HCT116 (cell line): ENCODE measurements around the gene ICAM2.

Experiments used
- CEBPB ChIP-seq: IDR thresholded peaks from 2 replicates; pipeline ENCODE4 v1.6.1; 2012; ENCODE audit warnings: low read depth
- EZH2 ChIP-seq: fragments of 200-600 bp; sonication (generic); IDR thresholded peaks from 2 replicates; pipeline ENCODE4 v1.6.1; 2017; ENCODE audit warnings: antibody characterized with exemption, mixed run types
- POLR2AphosphoS5 ChIP-seq: IDR thresholded peaks from 2 replicates; pipeline ENCODE4 v1.6.1; 2011; ENCODE audit warnings: mild to moderate bottlenecking, low read depth, low read length, moderate library complexity
- RAD21 ChIP-seq: IDR thresholded peaks from 2 replicates; pipeline ENCODE4 v1.6.1; 2012; ENCODE audit warnings: low read depth, mild to moderate bottlenecking
- YY1 ChIP-seq: IDR thresholded peaks from 2 replicates; pipeline ENCODE4 v1.6.1; 2011; ENCODE audit warnings: low read length, low read depth, moderate library complexity, mild to moderate bottlenecking; ENCODE audit not compliant: insufficient replicate concordance; ENCODE audit errors: extremely low read depth
- TF ChIP-seq, protein P1 (sequence below), 3 experiments: fragments of 200-600 bp in 1 of 3; sonication (generic) in 1 of 3; IDR thresholded peaks in 2 of 3; conservative IDR thresholded peaks in 1 of 3; 2 replicates each; pipeline ENCODE4 v1.5.1; 2012 to 2017; ENCODE audit warnings: low read depth in 2 of 3, low read length in 2 of 3, antibody characterized with exemption in 1 of 3, borderline replicate concordance in 1 of 3, control low read depth in 1 of 3, mild to moderate bottlenecking in 1 of 3, mixed read lengths in 1 of 3, mixed run types in 1 of 3, moderate library complexity in 1 of 3; ENCODE audit not compliant: insufficient read depth in 1 of 3

DNA sequence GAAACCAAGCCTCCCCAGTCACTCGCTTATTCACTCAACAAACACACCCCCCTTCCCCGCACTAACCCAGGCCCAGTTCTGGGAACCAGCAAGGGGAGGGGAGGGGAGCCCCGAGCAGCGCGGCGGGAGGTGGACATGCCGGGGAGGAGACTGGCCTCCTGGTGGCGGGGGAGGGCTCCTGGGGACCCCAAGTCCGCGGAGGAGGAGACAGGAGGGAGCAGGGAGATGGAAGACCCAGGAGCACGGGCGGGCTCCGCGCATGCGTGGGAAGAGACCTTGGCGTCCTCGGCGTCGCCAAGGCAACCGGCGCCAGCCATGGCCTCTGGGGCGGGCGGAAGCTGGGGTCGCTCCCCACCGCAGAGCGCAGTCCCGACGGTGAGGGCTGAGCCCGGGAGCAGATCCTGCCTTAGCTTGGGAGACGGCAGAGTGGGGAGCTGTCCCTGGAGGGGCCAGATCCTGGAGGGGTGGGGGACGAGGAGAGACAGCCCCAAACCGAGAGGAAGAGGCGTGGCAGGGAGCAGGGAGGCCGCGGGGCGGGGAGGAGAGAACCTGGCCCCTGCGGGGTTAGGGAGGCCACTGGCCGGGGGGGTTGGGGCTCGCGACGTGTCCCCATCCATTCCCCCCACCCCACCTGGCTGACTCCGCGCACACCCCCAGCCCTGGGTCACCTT, 22.2 kb downstream of the ICAM2 start, which contains the start of gene PRR29:
- TF ChIP-seq, protein P1, sequence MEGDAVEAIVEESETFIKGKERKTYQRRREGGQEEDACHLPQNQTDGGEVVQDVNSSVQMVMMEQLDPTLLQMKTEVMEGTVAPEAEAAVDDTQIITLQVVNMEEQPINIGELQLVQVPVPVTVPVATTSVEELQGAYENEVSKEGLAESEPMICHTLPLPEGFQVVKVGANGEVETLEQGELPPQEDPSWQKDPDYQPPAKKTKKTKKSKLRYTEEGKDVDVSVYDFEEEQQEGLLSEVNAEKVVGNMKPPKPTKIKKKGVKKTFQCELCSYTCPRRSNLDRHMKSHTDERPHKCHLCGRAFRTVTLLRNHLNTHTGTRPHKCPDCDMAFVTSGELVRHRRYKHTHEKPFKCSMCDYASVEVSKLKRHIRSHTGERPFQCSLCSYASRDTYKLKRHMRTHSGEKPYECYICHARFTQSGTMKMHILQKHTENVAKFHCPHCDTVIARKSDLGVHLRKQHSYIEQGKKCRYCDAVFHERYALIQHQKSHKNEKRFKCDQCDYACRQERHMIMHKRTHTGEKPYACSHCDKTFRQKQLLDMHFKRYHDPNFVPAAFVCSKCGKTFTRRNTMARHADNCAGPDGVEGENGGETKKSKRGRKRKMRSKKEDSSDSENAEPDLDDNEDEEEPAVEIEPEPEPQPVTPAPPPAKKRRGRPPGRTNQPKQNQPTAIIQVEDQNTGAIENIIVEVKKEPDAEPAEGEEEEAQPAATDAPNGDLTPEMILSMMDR (IDR thresholded peaks at IDR 0.05 in 2 of 3, conservative IDR thresholded peaks at IDR 0.05 in 1 of 3; ENCODE audit: borderline replicate concordance in 1 of 3, insufficient read depth in 1 of 3, low read depth in 2 of 3, low read length in 2 of 3): no peak
- no peak for TF ChIP-seq RAD21
- no peak for TF ChIP-seq POLR2AphosphoS5
- TF ChIP-seq YY1: no peak
- TF ChIP-seq EZH2: no peak
- no peak for TF ChIP-seq CEBPB
